SW 1271 (cell line): ENCODE measurements around the gene HLA-C.
A peak's percentile ranks its signal among the peaks of the same experiment; 100 is the strongest.
"Not testable (repeated sequence)": the region's sequence is repeated elsewhere in the genome, so short reads cannot be mapped to it uniquely, and the experiment has no call there.

Experiments
- DNase-seq, 2 experiments: peaks; one replicate each; lab custom pipeline; 2025; lab: John Stamatoyannopoulos, UW

The HLA-C gene

DNA sequence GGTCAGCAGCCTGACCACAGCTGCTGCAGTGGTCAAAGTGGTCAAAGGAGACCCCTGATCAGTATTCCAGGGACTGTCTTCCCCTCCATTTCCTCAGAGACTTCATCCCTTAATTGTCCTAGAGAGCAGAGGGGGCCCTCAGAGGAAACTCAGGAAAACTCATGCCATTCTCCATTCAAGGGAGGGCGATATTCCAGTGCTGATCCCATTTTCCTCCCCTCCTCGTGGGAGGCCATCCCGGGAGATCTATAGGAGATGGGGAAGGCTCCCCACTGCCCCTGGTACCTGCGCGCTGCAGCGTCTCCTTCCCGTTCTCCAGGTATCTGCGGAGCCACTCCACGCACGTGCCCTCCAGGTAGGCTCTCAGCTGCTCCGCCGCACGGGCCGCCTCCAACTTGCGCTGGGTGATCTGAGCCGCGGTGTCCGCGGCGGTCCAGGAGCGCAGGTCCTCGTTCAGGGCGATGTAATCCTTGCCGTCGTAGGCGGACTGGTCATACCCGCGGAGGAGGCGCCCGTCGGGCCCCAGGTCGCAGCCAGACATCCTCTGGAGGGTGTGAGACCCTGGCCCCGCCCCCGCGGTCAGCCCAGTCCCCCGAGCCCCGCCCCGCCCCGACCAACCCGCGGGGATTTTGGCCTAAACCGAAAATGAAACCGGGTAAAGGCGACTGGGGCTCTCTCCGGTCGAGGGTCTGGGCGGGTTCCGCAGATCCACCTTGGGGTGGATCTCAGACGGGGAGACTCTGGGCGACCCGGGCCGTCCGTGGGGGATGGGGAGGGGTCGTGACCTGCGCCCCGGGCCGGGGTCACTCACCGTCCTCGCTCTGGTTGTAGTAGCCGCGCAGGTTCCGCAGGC is 878 bp downstream of the HLA-C start:
- DNase-seq: peak; percentile 31 to 62

DNA sequence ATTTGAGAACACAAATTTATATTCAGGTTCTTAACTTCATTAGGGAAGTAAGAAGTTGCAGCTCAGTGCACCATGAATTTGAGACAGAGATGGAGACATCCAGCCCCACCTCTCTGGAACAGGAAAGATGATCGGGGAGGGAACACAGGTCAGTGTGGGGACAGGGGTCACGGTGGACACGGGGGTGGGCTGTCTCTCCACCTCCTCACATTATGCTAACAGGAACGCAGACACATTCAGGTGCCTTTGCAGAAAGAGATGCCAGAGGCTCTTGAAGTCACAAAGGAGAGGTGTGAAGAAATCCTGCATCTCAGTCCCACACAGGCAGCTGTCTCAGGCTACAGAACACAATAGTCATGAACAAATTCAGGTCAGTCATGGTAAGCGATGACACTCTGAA is 3.1 kb downstream of the HLA-C start:
- DNase-seq: no peak

DNA sequence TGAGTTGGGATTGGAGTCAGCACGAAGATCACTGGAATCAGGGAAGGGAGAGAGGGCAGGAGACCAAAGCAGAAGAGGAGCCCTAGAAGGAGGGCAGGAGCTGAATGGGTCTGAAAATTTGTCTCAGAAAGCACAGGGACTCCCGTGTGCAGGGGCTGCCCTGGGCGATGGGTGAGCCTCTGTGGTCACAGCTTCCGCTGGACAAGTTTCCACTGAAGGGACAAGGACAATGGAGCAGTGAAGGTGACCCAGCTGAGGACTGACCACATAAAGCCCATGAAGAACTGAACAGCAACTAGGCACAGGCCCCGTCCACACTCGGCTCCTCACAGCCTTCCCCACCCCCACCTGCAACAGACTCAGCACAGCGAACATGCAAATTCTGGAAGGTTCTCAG is 3.5 kb downstream of the HLA-C start:
- no peak for DNase-seq

DNA sequence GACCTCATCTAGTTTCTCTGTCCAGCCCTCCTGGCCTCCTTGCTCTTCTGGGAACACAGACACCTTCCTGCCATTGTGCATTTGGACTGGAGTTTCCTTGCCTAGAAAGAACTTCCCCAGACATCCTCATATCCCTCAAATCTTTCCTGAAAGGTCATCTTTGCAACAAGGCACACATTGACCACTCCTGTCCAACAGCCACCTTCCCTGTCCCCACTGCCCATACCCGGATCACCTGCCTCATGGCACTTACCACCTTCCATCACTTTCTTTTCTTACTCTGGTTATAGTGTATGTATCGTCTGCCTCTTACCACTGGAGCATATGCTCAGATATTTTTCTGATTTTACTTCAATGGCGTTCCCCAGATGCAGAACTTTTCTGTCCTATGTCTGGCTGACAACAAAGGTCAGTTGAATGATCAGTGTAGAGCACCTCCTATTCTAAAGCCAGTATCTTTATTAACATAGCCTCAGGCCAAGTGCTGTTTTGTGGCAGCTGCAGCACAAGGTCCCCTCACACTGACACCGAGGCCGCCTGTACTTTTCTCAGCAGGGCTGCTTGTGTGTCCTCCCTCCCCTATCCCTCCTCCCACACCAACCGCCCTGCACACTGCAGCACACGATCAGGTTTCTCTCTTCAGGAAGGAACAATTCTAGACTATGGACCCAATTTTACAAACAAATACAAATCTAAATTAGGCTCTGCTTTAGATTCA is 4.1 kb downstream of the HLA-C start:
- no peak for DNase-seq

DNA sequence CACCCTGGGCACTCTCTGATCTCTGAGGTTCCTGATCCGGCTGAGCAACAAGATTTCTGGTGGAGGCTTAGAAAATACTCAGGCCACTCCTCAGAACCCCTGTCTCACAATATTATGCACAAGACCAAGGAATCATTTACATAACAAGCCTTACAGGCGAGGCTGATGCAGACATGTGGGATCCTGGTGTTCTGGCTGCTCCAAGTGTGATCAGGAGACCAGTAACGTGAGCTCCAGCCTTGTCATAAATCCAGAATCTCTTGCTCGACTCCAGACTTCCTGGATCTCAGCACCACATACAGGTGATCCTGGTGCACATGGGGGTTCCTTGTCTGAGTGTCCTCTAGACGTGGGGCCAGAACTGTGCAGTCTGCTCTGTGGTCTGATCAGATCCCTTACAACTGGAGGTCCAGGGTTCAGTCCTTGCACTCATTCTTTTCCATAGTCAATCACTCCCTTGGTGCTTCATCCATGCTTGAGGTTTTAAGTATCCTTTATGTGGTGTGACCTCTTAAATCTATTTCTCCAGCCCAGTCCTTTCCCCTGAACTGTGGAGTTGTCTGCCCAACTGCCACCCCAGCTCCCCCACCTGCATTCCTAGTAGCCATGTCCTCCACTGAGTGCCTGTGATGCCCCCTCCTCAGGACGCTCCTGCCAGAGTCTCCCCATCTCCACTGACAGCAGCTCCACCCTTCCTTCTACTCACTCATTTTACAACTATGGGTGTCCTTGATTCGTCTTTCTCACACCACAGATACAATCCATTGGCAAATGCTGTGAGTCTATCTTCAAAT is 5.1 kb downstream of the HLA-C start:
- DNase-seq: no peak

DNA sequence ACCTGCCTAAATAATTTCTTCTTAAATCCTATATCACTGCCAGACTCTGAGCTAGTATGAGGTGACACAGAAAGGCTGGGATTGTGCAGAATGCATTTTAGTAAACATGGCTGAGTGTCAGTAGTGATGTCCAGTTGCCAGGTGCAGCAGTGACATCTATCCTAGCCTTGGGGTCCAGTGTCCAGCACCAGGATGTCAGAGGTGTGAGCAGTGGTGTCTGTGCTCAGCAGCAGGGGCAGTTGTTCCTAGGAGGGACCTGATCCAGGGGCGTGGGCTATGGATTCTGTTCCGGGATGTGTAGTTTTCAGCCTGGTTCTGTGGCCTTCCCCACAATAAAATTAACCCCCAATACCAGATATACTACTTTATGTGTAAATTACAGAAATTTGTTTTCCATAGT is 6.0 kb downstream of the HLA-C start:
- DNase-seq: no peak

DNA sequence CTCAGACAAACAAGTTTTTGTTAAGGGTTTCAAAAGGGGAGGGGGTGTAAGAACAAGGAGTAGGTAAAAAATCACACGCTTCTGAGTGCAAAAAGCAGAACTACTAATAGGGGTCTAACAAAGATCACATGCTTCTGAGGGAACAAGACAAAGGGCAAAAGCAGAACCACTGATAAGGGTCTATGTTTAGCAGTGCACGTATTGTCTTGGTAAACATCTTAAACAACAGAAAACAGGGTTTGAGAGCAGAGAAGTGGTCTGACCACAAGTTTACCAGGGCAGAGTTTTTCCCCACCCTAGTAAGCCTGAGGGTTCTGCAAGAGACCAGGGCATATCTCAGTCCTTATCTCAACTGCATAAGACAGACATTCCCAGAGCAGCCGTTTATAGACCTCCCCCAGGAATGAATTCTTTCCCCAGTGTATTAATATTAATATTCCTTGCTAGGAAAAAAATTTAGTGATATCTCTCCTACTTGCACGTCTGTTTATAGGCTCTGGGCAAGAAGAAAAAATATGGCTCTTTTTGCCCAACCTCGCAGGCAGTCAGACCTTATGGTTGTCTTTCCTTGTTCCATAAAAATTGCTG is 8.5 kb downstream of the HLA-C start:
- not testable (repeated sequence) for DNase-seq

DNA sequence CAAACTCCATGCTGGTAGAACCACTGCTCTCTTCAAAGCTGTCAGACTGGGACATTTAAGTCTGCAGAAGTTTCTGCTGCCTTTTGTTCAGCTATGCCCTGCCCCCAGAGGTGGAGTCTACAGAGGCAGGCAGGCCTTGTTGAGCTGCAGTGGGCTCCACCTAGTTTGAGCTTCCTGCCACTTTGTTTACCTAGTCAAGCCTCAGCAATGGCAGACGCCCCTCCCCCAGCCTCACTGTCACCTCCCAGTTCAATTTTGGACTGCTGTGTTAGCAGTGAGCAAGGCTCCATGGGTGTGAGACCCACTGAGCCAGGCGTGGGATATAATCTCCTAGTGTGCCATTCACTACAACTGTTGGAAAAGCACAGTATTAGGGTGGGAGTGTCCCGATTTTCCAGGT is 11.9 kb downstream of the HLA-C start:
- DNase-seq: not testable (repeated sequence)

DNA sequence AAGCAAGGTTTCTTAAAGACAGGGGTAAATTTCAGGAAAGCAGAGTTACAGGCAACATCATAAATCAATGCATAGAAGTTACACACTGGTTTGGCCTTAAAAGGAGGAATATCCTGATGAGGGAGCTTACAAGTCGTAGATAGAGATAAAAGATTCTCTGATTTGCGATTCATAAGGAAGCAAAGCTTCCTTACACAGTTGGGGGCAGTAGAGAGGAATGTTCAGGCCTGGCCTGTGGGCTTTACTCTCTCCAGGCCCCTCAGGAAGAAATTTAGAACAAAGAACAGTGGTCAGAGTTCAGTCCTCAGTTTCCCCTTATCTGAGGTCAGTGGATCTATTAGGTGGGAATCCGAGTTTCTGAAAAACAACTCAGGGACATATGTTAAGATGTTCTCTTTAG is 19.3 kb downstream of the HLA-C start:
- DNase-seq: no peak

DNA sequence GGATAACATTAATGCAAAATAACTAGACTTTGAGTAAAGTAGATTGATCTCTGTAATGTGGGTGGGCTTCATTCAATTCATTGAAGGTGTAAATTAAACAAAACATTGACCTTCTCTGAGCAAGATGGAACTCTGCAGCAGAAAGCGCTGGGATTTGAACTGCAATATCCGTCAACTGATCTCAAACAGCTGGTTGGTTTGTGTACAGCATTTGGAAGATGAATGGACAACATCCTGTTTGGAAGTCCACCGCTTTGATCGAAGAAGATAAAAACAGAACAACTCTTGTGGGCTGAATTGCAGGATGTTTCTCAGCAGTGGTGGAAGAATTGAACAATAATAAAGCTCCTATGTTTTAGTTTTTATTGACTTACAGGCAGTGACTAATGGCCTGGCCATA is 20.6 kb downstream of the HLA-C start:
- DNase-seq: no peak

DNA sequence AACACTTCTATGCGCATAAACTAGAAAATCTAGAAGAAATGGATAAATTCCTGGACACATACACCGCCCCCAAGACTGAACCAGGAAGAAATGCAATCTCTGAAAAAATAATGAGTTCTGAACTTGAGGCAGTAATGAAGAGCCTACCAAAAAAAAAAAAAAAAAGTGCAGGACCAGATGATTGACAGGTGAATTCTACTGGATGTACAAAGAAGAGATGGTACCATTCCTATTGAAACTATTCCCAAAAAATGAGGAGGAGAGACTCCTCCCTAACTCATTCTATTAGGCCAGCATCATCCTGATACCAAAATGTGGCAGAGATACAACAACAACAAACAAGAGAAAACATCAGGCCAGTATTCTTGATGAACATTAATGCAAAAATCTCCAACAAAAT is 22.7 kb downstream of the HLA-C start:
- no peak for DNase-seq

DNA sequence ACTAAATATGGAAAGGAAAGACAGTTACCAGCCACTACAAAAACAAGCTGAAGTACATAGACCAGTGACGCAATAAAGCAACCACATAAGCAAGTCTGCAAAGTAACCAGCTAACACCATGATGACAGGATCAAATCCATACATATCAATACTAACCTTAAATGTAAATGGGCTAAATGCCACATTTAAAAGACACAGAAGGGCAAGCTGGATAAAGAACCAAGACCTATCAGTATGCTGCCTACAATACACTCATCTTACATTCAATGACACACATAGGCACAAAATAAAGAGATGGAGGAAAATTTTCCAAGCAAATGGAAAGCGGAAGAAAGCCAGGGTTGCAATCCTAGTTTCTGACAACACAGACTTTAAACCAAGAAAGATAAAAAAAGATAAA is 24.1 kb downstream of the HLA-C start:
- no peak for DNase-seq

DNA sequence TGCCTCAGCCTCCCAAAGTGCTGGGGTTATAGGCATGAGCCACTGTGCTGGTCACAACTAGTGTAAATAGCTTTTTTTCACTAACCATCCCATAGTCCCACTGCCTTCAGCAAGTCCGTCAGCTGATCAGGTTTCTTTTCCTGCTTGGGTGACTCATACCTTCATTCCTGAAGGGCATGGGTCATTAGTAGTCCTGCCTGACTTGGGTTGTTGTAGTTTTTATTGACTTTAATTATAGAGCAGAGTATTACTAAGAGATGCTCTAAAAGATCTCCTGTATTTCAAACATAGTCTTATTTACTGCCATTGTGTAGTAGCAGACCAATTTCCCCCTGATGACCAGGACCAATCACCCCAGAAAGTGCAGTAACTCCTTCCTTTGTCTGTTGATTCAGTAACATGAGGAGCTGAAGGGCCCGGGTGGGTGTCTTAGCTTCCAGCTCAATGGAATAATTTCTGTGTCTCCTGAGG is 25.8 kb downstream of the HLA-C start:
- DNase-seq: peak; percentile 37 to 80

DNA sequence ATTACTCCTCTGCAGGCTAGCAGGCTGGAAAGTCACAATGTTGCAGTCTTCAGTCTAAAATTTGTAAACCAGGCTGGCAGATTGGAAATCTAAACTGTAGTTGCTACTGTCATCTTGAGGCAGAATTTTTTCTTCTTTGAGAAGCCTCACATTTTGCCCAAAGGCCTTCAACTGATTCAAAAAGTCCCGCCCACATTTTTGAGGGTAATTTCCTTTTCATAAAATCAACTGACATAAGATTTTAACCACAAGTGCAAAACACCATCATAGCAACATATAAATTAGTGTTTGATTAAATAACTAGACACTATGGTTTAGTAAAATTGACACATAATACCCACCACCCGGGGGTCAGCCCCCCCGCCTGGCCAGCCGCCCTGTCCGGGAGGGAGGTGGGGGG is 28.4 kb downstream of the HLA-C start:
- DNase-seq: no peak

DNA sequence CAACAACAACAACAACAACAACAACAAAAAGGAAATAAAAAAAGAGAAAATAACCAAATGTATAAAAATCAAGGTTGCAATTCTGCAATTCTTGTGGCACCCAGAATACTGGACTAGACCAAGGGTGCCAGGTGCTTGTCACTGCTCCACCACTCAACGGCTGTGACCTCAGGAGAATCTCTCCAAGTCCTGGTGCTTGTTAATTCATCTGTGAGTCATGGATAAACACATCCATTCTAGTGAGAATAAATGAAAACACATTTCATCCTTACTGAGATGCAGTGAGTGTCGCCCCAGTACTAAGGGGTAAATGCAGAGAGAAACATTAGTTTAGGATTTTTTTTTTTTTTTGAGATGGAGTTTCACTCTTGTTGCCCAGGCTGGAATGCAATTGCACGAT is 32.0 kb downstream of the HLA-C start:
- no peak for DNase-seq

DNA sequence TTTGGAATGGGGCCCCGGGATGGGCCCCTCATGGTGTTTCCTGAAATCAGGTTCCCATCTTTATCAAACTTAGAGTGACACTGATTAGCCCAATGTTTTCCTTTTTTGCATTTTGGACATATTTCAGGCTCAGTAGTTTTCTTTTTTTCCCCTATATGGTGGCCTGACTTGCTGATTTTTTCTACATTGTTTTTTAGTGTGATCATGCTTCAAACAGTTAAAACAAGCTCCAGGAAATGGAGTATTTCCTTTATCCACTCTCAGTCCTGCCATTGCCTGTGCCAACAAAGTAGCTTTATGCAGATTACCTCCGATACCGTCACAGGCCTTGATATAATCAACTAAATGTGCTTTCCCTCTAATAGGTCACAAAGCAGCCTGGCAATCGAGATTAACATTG is 37.8 kb downstream of the HLA-C start:
- not testable (repeated sequence) for DNase-seq

DNA sequence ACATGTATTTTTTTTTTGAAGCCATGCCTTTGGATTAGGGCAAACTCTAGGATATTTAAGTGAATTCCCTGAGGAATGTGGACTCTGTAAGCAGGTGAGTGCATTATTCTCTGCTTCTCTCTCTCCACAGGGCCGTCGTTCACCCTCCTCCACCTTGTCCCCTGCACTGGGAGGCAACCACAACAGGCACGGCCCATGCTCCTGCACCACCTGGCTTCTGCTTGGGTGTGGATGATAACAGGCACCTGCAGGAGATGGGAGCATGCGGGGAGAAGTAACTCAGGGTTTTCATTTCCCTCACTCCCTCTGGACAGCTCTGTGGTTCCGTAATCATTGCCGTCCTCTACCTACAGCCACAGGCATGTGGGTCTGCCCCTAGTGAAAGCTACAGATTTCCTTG is 43.4 kb downstream of the HLA-C start:
- no peak for DNase-seq

DNA sequence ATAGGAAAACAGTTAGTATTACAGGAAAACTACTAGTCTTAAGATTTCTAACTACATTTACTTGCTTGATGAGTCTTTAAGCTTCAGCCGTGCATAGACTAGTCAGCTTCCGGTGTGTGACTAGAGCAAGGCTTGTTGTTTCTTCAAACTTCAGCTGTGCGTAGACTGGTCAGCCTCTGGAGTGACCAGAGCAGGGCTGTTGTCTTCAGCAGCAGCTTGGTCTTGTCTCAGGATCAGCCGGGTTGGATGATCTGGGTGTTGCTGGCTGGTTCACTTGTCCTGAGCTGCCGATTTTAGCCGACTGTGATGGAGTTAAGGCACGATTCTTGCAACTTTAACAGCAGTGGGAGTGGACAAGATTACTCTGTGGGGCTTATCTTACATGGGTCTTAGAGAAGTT is 44.7 kb downstream of the HLA-C start:
- DNase-seq: no peak

DNA sequence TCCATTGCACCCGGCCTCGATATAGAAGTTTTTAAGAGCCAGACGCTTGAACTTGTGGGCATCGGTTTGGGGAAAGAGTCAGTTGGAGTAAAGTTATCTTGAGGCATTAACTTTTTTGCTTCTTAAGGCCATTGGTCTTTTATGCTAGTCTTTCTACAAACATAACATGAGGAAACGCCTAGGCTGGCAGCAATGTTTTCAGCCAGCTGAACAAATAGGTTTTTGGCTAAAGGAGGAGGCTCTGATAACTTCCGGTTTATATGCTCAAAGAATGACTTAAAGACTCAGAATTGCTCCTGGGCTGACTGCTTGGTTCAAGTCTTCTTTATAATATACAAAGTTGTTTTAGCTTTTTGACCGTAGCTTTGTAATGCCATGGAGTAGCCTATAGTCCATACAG is 46.2 kb downstream of the HLA-C start:
- no peak for DNase-seq

DNA sequence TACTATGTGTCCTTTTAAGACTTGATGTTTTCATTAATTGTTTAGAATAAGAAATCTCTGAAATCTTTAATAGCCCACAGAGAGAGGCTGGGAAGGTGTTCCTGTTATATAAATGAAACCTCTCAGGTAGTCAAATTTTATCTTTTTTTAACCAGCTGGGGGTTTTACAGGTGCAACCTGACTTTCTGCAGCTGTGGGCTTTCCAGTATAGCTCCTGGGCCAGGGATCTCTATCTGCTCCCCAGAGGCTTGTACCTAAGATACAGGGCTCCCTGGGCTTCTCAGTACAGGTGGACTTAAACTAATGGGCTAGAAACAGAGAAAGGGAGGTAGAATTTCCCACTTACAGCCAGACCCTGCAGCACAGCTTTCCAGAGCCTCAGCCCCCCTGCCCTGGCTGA is 49.4 kb downstream of the HLA-C start:
- DNase-seq: no peak
